Erythroblast (primary cell): ENCODE measurements around the gene TPGS2.

Experiments
- GATA1 ChIP-seq: IDR thresholded peaks from 2 replicates; pipeline ENCODE4 v1.6.1; 2011; ENCODE audit warnings: low read depth, mild to moderate bottlenecking, control low read depth, low read length, moderate library complexity
- POLR2A ChIP-seq: IDR thresholded peaks from 2 replicates; pipeline ENCODE4 v1.6.1; 2011; ENCODE audit warnings: mild to moderate bottlenecking, low read length

- no peak for TF ChIP-seq POLR2A
- TF ChIP-seq GATA1 = no peak
Measured at GRCh38 chr18:36783792-36784191, 45.0 kb downstream of the TPGS2 start.
